ENCODE measurements around the gene AP1G1. TPM values are rescaled to one million over a fixed set of nuclear protein-coding genes. Genes with fewer than 3 reads are reported as not detected.

AP1G1 gene
- total and polyA plus RNA-seq, 8 donors: 67.0 to 100 (median 79.1) TPM

GRCh38 chr16:71707199-71707598, 101.4 kb downstream of the AP1G1 start:
- TF ChIP-seq CTCF (IDR thresholded peaks at IDR 0.05): no peak
- Histone ChIP-seq H3K27me3 (no peaks in the 10 kb centered on the region), H3K4me3 (no peak overlapping the region), H3K4me1 (no peaks in the 10 kb centered on the region), H3K27ac (no peak overlapping the region), H3K9me3 (no peaks in the 10 kb centered on the region), H3K36me3 (no peaks in the 10 kb centered on the region)
- no peak for DNase-seq
- intact Hi-C loops (cut with DNase I): no loop called here
- ATAC-seq: no peak

GRCh38 chr16:71706046-71706445, 102.6 kb downstream of the AP1G1 start:
- intact Hi-C loops (cut with DNase I): no loop called here

GRCh38 chr16:71703333-71703732, 105.3 kb downstream of the AP1G1 start:
- Histone ChIP-seq H3K9me3 (no peaks in the 10 kb centered on the region), H3K4me3 (no peak overlapping the region), H3K36me3 (no peaks in the 10 kb centered on the region), H3K27ac (no peak overlapping the region), H3K27me3 (no peaks in the 10 kb centered on the region), H3K4me1 (no peaks in the 10 kb centered on the region)
- no peak for TF ChIP-seq CTCF (IDR thresholded peaks at IDR 0.05)
- ATAC-seq (no peak), DNase-seq (no peak)
- intact Hi-C loops (cut with DNase I): no loop called here

More at GRCh38 chr16:71706046-71706445, 102.6 kb downstream of the AP1G1 start:
- Histone ChIP-seq H3K27me3 (no peaks in the 10 kb centered on the region), H3K27ac (no peak overlapping the region), H3K4me3 (no peak overlapping the region), H3K4me1 (no peaks in the 10 kb centered on the region), H3K36me3 (no peaks in the 10 kb centered on the region), H3K9me3 (no peaks in the 10 kb centered on the region)
- no peak for ATAC-seq
- no peak for TF ChIP-seq CTCF (IDR thresholded peaks at IDR 0.05)
- DNase-seq: no peak

- no peaks in the 10 kb centered on the region for H3K4me1 ChIP-seq
- no peaks in the 10 kb centered on the region for H3K36me3 ChIP-seq
- H3K9me3 ChIP-seq: no peaks in the 10 kb centered on the region
- TF ChIP-seq CTCF (IDR thresholded peaks at IDR 0.05): no peak
- no peak overlapping the region for H3K27ac ChIP-seq
- ATAC-seq: no peak
- no peak for DNase-seq
- H3K27me3 ChIP-seq: no peaks in the 10 kb centered on the region
- intact Hi-C loops (cut with DNase I): no loop called here
- H3K4me3 ChIP-seq: no peak overlapping the region
Observed at GRCh38 chr16:71700831-71701230, 107.8 kb downstream of the AP1G1 start.

- H3K4me3 ChIP-seq: no peak overlapping the region
- DNase-seq (no peak), ATAC-seq (no peak)
- intact Hi-C loops (cut with DNase I): no loop called here
- H3K27ac ChIP-seq: no peak overlapping the region
- no peak for TF ChIP-seq CTCF (IDR thresholded peaks at IDR 0.05)
- H3K9me3 ChIP-seq: no peaks in the 10 kb centered on the region
- H3K27me3 ChIP-seq: no peaks in the 10 kb centered on the region
- no peaks in the 10 kb centered on the region for H3K36me3 ChIP-seq
- no peaks in the 10 kb centered on the region for H3K4me1 ChIP-seq
Observed at GRCh38 chr16:71698491-71698890, 110.1 kb downstream of the AP1G1 start.

Measured in left lung (tissue), 10 donors.